ENCODE measurements around the gene TMEM45B.
A peak's percentile ranks its signal among the peaks of the same experiment; 100 is the strongest.

Gene TMEM45B

GRCh38 chr11:129884581-129884980 is 68.9 kb downstream of the TMEM45B start:
- TF ChIP-seq MYC (IDR thresholded peaks at IDR 0.05; ENCODE audit: low read depth, low read length) (no peak), POLR2A (IDR thresholded peaks at IDR 0.05; ENCODE audit: extremely low read depth, insufficient read length) (no peak), CTCF (IDR thresholded peaks at IDR 0.05; ENCODE audit: low read depth, low read length) (no peak)
- TF ChIP-seq, protein P1, sequence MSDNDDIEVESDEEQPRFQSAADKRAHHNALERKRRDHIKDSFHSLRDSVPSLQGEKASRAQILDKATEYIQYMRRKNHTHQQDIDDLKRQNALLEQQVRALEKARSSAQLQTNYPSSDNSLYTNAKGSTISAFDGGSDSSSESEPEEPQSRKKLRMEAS (IDR thresholded peaks at IDR 0.05; ENCODE audit: low read depth, low read length) = no peak
- no peak for DNase-seq (ENCODE audit: low read depth)
- H3K4me3 ChIP-seq (ENCODE audit: low read depth, low read length) = no peak overlapping the region

DNA sequence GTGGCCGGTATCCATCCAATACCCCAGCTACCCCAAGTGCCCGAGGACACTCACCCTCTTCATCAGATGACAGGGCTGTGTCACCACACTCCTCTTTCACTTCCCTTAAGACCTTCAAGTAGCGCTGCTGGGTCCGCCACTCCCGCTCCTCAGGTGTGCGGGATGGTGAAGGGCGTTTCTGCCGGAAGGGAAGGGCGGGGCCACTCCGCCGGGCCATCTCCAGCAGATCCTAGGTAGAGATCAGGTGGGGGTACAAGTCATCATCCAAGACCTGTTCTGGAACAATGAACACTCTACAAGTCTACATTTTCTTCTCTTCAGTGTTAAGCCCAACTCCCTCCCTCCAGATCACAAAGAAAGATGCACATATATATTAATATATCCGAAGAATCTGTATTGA is 69.7 kb downstream of the TMEM45B start:
- H3K4me3 ChIP-seq (ENCODE audit: low read depth, low read length) = no peak overlapping the region
- DNase-seq (ENCODE audit: low read depth) = no peak
- no peak for TF ChIP-seq POLR2A (IDR thresholded peaks at IDR 0.05; ENCODE audit: extremely low read depth, insufficient read length)
- no peak for TF ChIP-seq CTCF (IDR thresholded peaks at IDR 0.05; ENCODE audit: low read depth, low read length)
- TF ChIP-seq, protein P1 (IDR thresholded peaks at IDR 0.05; ENCODE audit: low read depth, low read length) = no peak
- TF ChIP-seq MYC (IDR thresholded peaks at IDR 0.05; ENCODE audit: low read depth, low read length) = no peak

GRCh38 chr11:129888451-129888850 is 72.8 kb downstream of the TMEM45B start:
- TF ChIP-seq POLR2A (IDR thresholded peaks at IDR 0.05; ENCODE audit: extremely low read depth, insufficient read length) (no peak), CTCF (IDR thresholded peaks at IDR 0.05; ENCODE audit: low read depth, low read length) (no peak), MYC (IDR thresholded peaks at IDR 0.05; ENCODE audit: low read depth, low read length) (no peak)
- TF ChIP-seq, protein P1 (IDR thresholded peaks at IDR 0.05; ENCODE audit: low read depth, low read length) = no peak
- no peak overlapping the region for H3K4me3 ChIP-seq (ENCODE audit: low read depth, low read length)
- DNase-seq (ENCODE audit: low read depth) = no peak

DNA sequence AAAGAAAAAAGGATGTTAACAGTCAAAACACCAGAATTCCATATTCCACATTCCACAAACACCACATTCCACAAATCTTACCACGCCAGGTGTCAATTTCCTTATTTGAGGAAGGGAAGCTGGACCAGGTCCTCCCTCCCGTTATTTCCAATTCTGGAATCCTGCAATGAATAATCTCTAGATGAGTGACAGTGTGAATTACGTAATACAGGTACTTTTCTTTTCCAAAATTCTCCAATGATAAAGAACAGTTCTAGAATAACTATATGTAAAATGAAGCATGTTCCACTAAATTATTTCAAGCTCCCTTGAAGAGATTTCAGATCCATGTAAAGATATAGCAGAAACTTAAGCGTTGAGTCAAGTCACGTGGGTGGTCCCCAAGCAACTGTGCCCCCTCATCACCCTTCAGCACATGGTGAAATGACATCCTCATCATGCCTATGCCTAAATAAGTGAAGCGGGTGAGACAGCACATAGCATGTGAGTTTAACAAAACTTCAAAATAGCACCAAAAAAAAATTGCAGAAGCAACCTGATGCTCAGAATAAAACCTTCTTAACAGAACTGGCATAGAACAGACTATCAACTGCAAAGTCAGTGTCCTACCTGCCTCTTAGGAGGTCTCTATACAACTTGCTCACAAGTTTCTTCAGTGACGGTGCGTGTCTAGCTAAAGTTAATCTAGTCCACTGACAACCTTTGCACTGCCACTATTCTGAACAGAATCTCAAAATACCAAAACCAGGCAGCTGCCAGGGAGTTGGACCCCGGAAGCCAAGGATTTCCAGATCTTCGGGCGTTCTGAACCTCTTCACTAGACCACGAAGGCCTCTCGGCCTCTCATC is 78.9 kb downstream of the TMEM45B start:
- peak overlapping the region; percentile 71 for H3K4me3 ChIP-seq (ENCODE audit: low read depth, low read length)
- no peak for TF ChIP-seq CTCF (IDR thresholded peaks at IDR 0.05; ENCODE audit: low read depth, low read length)
- TF ChIP-seq, protein P1 (IDR thresholded peaks at IDR 0.05; ENCODE audit: low read depth, low read length) = no peak
- TF ChIP-seq POLR2A (IDR thresholded peaks at IDR 0.05; ENCODE audit: extremely low read depth, insufficient read length) = no peak
- TF ChIP-seq MYC (IDR thresholded peaks at IDR 0.05; ENCODE audit: low read depth, low read length) = no peak
- peak; percentile 45 for DNase-seq (ENCODE audit: low read depth)

GRCh38 chr11:129895126-129896041 is 79.7 kb downstream of the TMEM45B start, which contains the start of gene NFRKB:
Gene NFRKB (minus strand): TSS chr11:129895578. CDS start chr11:129892849, 2,729 bp downstream.
- peak within 1 kb of the TSS; percentile 72 for H3K4me3 ChIP-seq (ENCODE audit: low read depth, low read length)
- peak; percentile 86 for DNase-seq (ENCODE audit: low read depth)
- TF ChIP-seq, protein P1 (IDR thresholded peaks at IDR 0.05; ENCODE audit: low read depth, low read length) = no peak; the same call in 1 of the 2 replicates
- peak; percentile 92 for TF ChIP-seq POLR2A (IDR thresholded peaks at IDR 0.05; ENCODE audit: extremely low read depth, insufficient read length)
